GM20431 (cell line): ENCODE data around the gene GRIN1.

Source experiments
- in situ Hi-C: fragments of 300-500 bp; cut with MseI, MboI; formaldehyde crosslinking; loops from one replicate; pipeline ENCODE4 v1.15.0; 2020; ENCODE audit warnings: low sequenced_read_pairs; ENCODE audit not compliant: unreplicated experiment

Gene GRIN1

GRCh38 chr9:137189297-137190295 lies 50.6 kb downstream of the GRIN1 start:
- in situ Hi-C loops: no loop called here

GRCh38 chr9:137190315-137190856 lies 51.4 kb downstream of the GRIN1 start:
- in situ Hi-C loops: no loop called here

- in situ Hi-C loops: no loop called here
Observed at GRCh38 chr9:137191245-137191644, 52.3 kb downstream of the GRIN1 start.

- in situ Hi-C loops: no loop called here
Observed at GRCh38 chr9:137191691-137192447, 52.9 kb downstream of the GRIN1 start.

GRCh38 chr9:137192448-137192780 lies 53.5 kb downstream of the GRIN1 start:
- in situ Hi-C loops: no loop called here

GRCh38 chr9:137192859-137193258 lies 53.9 kb downstream of the GRIN1 start:
- in situ Hi-C loops: no loop called here

- in situ Hi-C loops: no loop called here
Observed at GRCh38 chr9:137193771-137194170, 54.8 kb downstream of the GRIN1 start.

- in situ Hi-C loops: no loop called here
Observed at GRCh38 chr9:137194388-137194787, 55.4 kb downstream of the GRIN1 start.

- in situ Hi-C loops: no loop called here
Observed at GRCh38 chr9:137194909-137195308, 56.0 kb downstream of the GRIN1 start.

GRCh38 chr9:137195525-137196220 lies 56.7 kb downstream of the GRIN1 start:
- in situ Hi-C loops: no loop called here

- in situ Hi-C loops: no loop called here
Observed at GRCh38 chr9:137198051-137198901, 59.3 kb downstream of the GRIN1 start.

GRCh38 chr9:137198902-137199283 lies 59.9 kb downstream of the GRIN1 start:
- in situ Hi-C loops: no loop called here

- in situ Hi-C loops: no loop called here
Observed at GRCh38 chr9:137199411-137200121, 60.6 kb downstream of the GRIN1 start.

- in situ Hi-C loops: no loop called here
Observed at GRCh38 chr9:137200311-137201204, 61.6 kb downstream of the GRIN1 start, which contains the start of gene TPRN. TSS of gene TPRN (minus strand) at chr9:137200741. CDS start at chr9:137200711, 30 bp downstream.

GRCh38 chr9:137201205-137201868 lies 62.4 kb downstream of the GRIN1 start:
- in situ Hi-C loops: no loop called here

- in situ Hi-C loops: no loop called here
Observed at GRCh38 chr9:137202966-137203365, 64.0 kb downstream of the GRIN1 start.

- in situ Hi-C loops: no loop called here
Observed at GRCh38 chr9:137204731-137205125, 65.8 kb downstream of the GRIN1 start.
